IMR-90 (cell line): Measurements from ENCODE around the gene FRMPD4. TPM values are rescaled to one million over a fixed set of nuclear protein-coding genes. Genes with fewer than 3 reads are reported as not detected.

Experiments used
- ATAC-seq: fragments of 200-7000 bp; cut with Tn5 transposase; 2 replicates; pipeline ENCODE4 v1.9.1; 2020; ENCODE audit warnings: low read depth, mild to moderate bottlenecking, moderate library complexity
- BruUV-seq: library from RNA; stranded (reverse); fragments of 400-500 nt; replicated peaks from 2 replicates; lab custom pipeline; 2021; lab: Mats Ljungman, UMichigan
- CTCF ChIA-PET: fragments of 300-600 bp; formaldehyde crosslinking; extraction: SDS; loops from one replicate; lab custom pipeline; 2021; ENCODE audit warnings: antibody characterized with exemption; lab: Yijun Ruan, JAX
- POLR2A ChIA-PET: fragments of 300-600 bp; sonication (Branson Sonifier 250); formaldehyde crosslinking; loops from one replicate; lab custom pipeline; 2022; ENCODE audit warnings: antibody characterized with exemption; ENCODE audit not compliant: unreplicated experiment; lab: Charles Lee
- DNase-seq: peaks from one replicate; pipeline ENCODE4 v3.0.0; 2013
- H2AFZ ChIP-seq: replicated peaks from 2 replicates; pipeline ENCODE3; 2013; ENCODE audit warnings: low read length, mild to moderate bottlenecking; ENCODE audit not compliant: poor library complexity
- H2AK5ac ChIP-seq: 2 replicates; pipeline ENCODE4 v1.6.1; 2013; ENCODE audit warnings: low read depth, low read length, inconsistent platforms
- H2AK9ac ChIP-seq: replicated peaks from 2 replicates; pipeline ENCODE3; 2013; ENCODE audit warnings: mild to moderate bottlenecking, low read depth, low read length, moderate library complexity; ENCODE audit not compliant: poor library complexity
- H2BK120ac ChIP-seq: 2 replicates; pipeline ENCODE4 v1.6.1; 2013; ENCODE audit warnings: low read depth, low read length, inconsistent platforms
- H2BK15ac ChIP-seq: 3 replicates; pipeline ENCODE4 v1.6.1; 2013; ENCODE audit warnings: low read depth, low read length, inconsistent platforms
- H2BK20ac ChIP-seq: 2 replicates; pipeline ENCODE4 v1.6.1; 2013; ENCODE audit warnings: low read depth, mild to moderate bottlenecking, inconsistent platforms, low read length, moderate library complexity
- H2BK5ac ChIP-seq: 2 replicates; pipeline ENCODE4 v1.6.1; 2013; ENCODE audit warnings: mild to moderate bottlenecking, low read depth, low read length, inconsistent platforms; ENCODE audit not compliant: poor library complexity, severe bottlenecking
- H3K14ac ChIP-seq: replicated peaks from 2 replicates; pipeline ENCODE4 v1.6.1; 2013; ENCODE audit warnings: low read depth, low read length, inconsistent platforms
- H3K18ac ChIP-seq: 2 replicates; pipeline ENCODE4 v1.6.1; 2013; ENCODE audit warnings: low read depth, low read length, control low read depth
- H3K23ac ChIP-seq: 2 replicates; pipeline ENCODE4 v1.6.1; 2013; ENCODE audit warnings: low read depth, low read length, inconsistent platforms
- H3K27ac ChIP-seq: 2 replicates; pipeline ENCODE4 v1.5.1; 2013; ENCODE audit warnings: mild to moderate bottlenecking, control low read depth, low read length; ENCODE audit not compliant: insufficient read depth
- H3K27me3 ChIP-seq: 2 replicates; pipeline ENCODE4 v1.6.1; 2013; ENCODE audit warnings: low read length; ENCODE audit not compliant: control insufficient read depth, insufficient read depth
- H3K36me3 ChIP-seq: 2 replicates; pipeline ENCODE4 v1.6.1; 2013; ENCODE audit warnings: low read length, mixed read lengths; ENCODE audit not compliant: control insufficient read depth, insufficient read depth
- H3K4ac ChIP-seq: 2 replicates; pipeline ENCODE4 v1.6.1; 2013; ENCODE audit warnings: low read depth, low read length, inconsistent platforms
- H3K4me1 ChIP-seq: 2 replicates; pipeline ENCODE4 v1.6.1; 2013; ENCODE audit warnings: low read length, mixed read lengths; ENCODE audit not compliant: control insufficient read depth, insufficient read depth
- H3K4me2 ChIP-seq: 2 replicates; pipeline ENCODE4 v1.6.1; 2013; ENCODE audit warnings: low read depth, mild to moderate bottlenecking, control low read depth, low read length, moderate library complexity
- H3K4me3 ChIP-seq: 2 replicates; pipeline ENCODE4 v1.5.1; 2013; ENCODE audit warnings: low read depth, mild to moderate bottlenecking, control low read depth, low read length, moderate library complexity; ENCODE audit not compliant: insufficient read depth
- H3K56ac ChIP-seq: 2 replicates; pipeline ENCODE4 v1.6.1; 2013; ENCODE audit warnings: low read length, inconsistent platforms; ENCODE audit not compliant: insufficient read depth; ENCODE audit errors: extremely low read depth
- H3K79me1 ChIP-seq, 2 experiments: 2 replicates each; pipeline ENCODE4 v1.6.1; 2013; ENCODE audit warnings: low read length in 2 of 2, inconsistent platforms in 1 of 2, low read depth in 1 of 2
- H3K9ac ChIP-seq: 2 replicates; pipeline ENCODE4 v1.6.1; 2013; ENCODE audit warnings: low read depth, low read length, control low read depth
- H3K9me1 ChIP-seq: 2 replicates; pipeline ENCODE4 v1.6.1; 2013; ENCODE audit warnings: low read length, inconsistent platforms; ENCODE audit not compliant: insufficient read depth
- H3K9me3 ChIP-seq: 2 replicates; pipeline ENCODE4 v1.6.1; 2013; ENCODE audit warnings: low read length; ENCODE audit not compliant: control insufficient read depth, insufficient read depth
- H4K20me1 ChIP-seq: 2 replicates; pipeline ENCODE4 v1.6.1; 2013; ENCODE audit warnings: low read length, inconsistent platforms; ENCODE audit not compliant: insufficient read depth
- H4K5ac ChIP-seq: 2 replicates; pipeline ENCODE4 v1.6.1; 2013; ENCODE audit warnings: mild to moderate bottlenecking, low read depth, low read length, control low read depth
- H4K8ac ChIP-seq, 2 experiments: 2 replicates each; pipeline ENCODE4 v1.6.1; 2013; ENCODE audit warnings: low read depth in 2 of 2, low read length in 2 of 2, control low read depth in 1 of 2, inconsistent platforms in 1 of 2
- H4K91ac ChIP-seq: 2 replicates; pipeline ENCODE4 v1.6.1; 2013; ENCODE audit warnings: low read depth, low read length, inconsistent platforms; ENCODE audit not compliant: insufficient read depth
- BHLHE40 ChIP-seq: fragments of 150-350 bp; IDR thresholded peaks from 2 replicates; pipeline ENCODE4 v1.6.1; 2016; ENCODE audit warnings: mild to moderate bottlenecking, low read depth, low read length
- CEBPB ChIP-seq: IDR thresholded peaks from 2 replicates; pipeline ENCODE4 v1.6.1; 2012; ENCODE audit warnings: low read depth, low read length, improper control_type of control experiment
- MAZ ChIP-seq: IDR thresholded peaks from 2 replicates; pipeline ENCODE4 v1.6.1; 2012; ENCODE audit warnings: low read depth, mild to moderate bottlenecking, low read length, improper control_type of control experiment, moderate library complexity, borderline replicate concordance
- RAD21 ChIP-seq: IDR thresholded peaks from 2 replicates; pipeline ENCODE4 v1.6.1; 2012; ENCODE audit warnings: low read length, improper control_type of control experiment
- WGBS, 2 experiments: methylation state at CpG; one replicate each; pipeline versions ENCODE4 v1.1.5 to v1.1.7; 2013; ENCODE audit warnings: missing lambda C conversion rate in 2 of 2; ENCODE audit not compliant: insufficient read length in 1 of 2; ENCODE audit errors: extremely low coverage in 2 of 2; 5-methylcytosine and 5-hydroxymethylcytosine counted together
- dilution Hi-C: fragments of 300-500 bp; cut with HindIII; formaldehyde crosslinking; loops from one replicate; pipeline ENCODE4 v1.14.3; 2018; ENCODE audit warnings: low sequenced_read_pairs; ENCODE audit not compliant: unreplicated experiment
- in situ Hi-C: fragments of 300-500 bp; cut with MboI; formaldehyde crosslinking; loops from 3 replicates; pipeline ENCODE4 v1.14.3; 2019; ENCODE audit warnings: low sequenced_read_pairs, inconsistent platforms, mixed read lengths
- intact Hi-C: fragments of 100-400 bp; cut with micrococcal nuclease; formaldehyde crosslinking; loops from 2 replicates; pipeline ENCODE4 v1.10.0; 2022
- polyA plus RNA-seq, 3 experiments: library from polyadenylated mRNA; depleted of rRNA; stranded (reverse); fragments of >200 nt; gene quantifications; 2 replicates each; pipeline ENCODE4 v1.2.3, GENCODE V29; 2012; ENCODE audit warnings: low replicate concordance in 1 of 3
- total RNA-seq: library from RNA; depleted of rRNA; stranded (reverse); fragments of >200 nt; gene quantifications from 2 replicates; pipeline ENCODE4 v1.2.3, GENCODE V29; 2012

The FRMPD4 gene
- total and polyA plus RNA-seq, 2 of the 4 experiments (the other 2 are of a cell fraction): 0.53 to 1.1 TPM

GRCh38 chrX:12564221-12564620 lies 425.9 kb downstream of the FRMPD4 start:
- Histone ChIP-seq H2BK20ac (no peak overlapping the region), H3K9ac (no peak overlapping the region), H4K8ac (no peak overlapping the region), H3K4me2 (no peak overlapping the region), H3K23ac (no peak overlapping the region), H3K4me3 (no peak overlapping the region), H3K56ac (no peak overlapping the region), H3K79me1 (no peaks in the 10 kb centered on the region), H2BK15ac (no peak overlapping the region), H3K27ac (no peak overlapping the region), H3K14ac (no peak overlapping the region), H4K91ac (no peak overlapping the region), H3K9me3 (peaks cover 2% of the 10 kb centered on the region; the same call in 1 of the 2 replicates), H4K5ac (no peak overlapping the region), H4K20me1 (no peaks in the 10 kb centered on the region), H3K36me3 (no peaks in the 10 kb centered on the region), H3K9me1 (no peaks in the 10 kb centered on the region), H2AK5ac (no peak overlapping the region), H3K27me3 (no peaks in the 10 kb centered on the region), H2AFZ (no peak overlapping the region), H3K18ac (no peak overlapping the region), H3K4me1 (no peaks in the 10 kb centered on the region), H3K4ac (no peak overlapping the region), H2BK120ac (no peak overlapping the region), H2AK9ac (no peak overlapping the region), H2BK5ac (no peak overlapping the region)
- CTCF ChIA-PET: no interaction called here
- POLR2A ChIA-PET: no interaction called here
- dilution Hi-C loops (no loop called here), intact Hi-C loops (loop anchor here (10.0 kb wide), 1 partner anchor 429 kb away; the partner anchor contains the start of gene FRMPD4), in situ Hi-C loops (no loop called here)
- no TSS peak for BruUV-seq
- no CpG with 5 or more reads among the region's 2 CpGs for WGBS, 2 experiments
- ATAC-seq (no peak), DNase-seq (no peak)
- TF ChIP-seq BHLHE40 (no peak), RAD21 (no peak), MAZ (no peak), CEBPB (no peak)
